ENCODE measurements around the gene FKBP14. TPM values are rescaled to one million over a fixed set of nuclear protein-coding genes. Genes with fewer than 3 reads are reported as not detected.
"Not testable (repeated sequence)": the region's sequence is repeated elsewhere in the genome, so short reads cannot be mapped to it uniquely, and the experiment has no call there.

Gene FKBP14
- total RNA-seq, 4 donors from 2014 or later, result 4.9 to 86.5 (median 11.5) TPM

- peak; percentile 47 to 65 (median 55) for TF ChIP-seq CTCF (IDR thresholded peaks at IDR 0.05)
- intact Hi-C loops (cut with DNase I; ENCODE audit: low total_unique reads); H3K4me1 ChIP-seq; H3K27ac ChIP-seq; H3K9me3 ChIP-seq; H3K36me3 ChIP-seq; H3K27me3 ChIP-seq; H3K4me3 ChIP-seq: not testable (repeated sequence)
- DNase-seq, result peak; percentile 32 to 54
These were observed 35.3 kb upstream of the FKBP14 start for GRCh38 chr7:30061786-30062185.

GRCh38 chr7:30057741-30058140, 31.2 kb upstream of the FKBP14 start:
- Histone ChIP-seq H3K27ac (no peak overlapping the region), H3K4me3 (no peak overlapping the region), H3K27me3 (no peaks in the 10 kb centered on the region), H3K4me1 (no peaks in the 10 kb centered on the region), H3K36me3 (peaks cover 0 to 3% of the 10 kb centered on the region in 2 donors), H3K9me3 (no peaks in the 10 kb centered on the region)
- TF ChIP-seq CTCF (IDR thresholded peaks at IDR 0.05), result no peak
- no peak for TF ChIP-seq POLR2A (IDR thresholded peaks at IDR 0.05)
- intact Hi-C loops (cut with DNase I; ENCODE audit: low total_unique reads), result no loop called here
- DNase-seq, result no peak

DNA sequence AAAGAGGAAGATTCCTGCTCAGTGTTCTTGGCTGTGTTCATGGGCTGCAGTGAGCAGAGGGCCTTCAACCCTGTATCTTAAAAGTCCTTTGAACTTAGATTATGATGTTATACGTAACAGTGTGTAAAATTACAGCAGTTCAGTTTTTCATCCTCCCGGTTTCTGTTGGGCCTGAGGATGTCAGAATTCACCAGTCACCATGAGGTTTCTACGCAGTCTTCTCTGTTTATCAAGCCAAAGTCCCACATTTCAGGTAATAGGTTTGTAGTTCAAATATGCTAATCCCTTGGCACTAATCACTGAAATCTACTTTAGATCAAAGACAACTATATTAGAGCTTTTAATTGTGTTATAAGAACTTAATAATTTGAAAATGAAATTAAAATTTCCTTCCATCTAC, 26.6 kb upstream of the FKBP14 start:
- Histone ChIP-seq H3K9me3 (no peaks in the 10 kb centered on the region), H3K4me1 (no peaks in the 10 kb centered on the region), H3K27ac (no peak overlapping the region), H3K27me3 (no peaks in the 10 kb centered on the region), H3K36me3 (peaks cover 0 to 3% of the 10 kb centered on the region in 2 donors), H3K4me3 (no peak overlapping the region)
- intact Hi-C loops (cut with DNase I; ENCODE audit: low total_unique reads), result no loop called here
- no peak for TF ChIP-seq CTCF (IDR thresholded peaks at IDR 0.05)
- no peak for TF ChIP-seq POLR2A (IDR thresholded peaks at IDR 0.05)
- DNase-seq, result no peak

GRCh38 chr7:30049173-30049572, 22.7 kb upstream of the FKBP14 start:
- TF ChIP-seq POLR2A (IDR thresholded peaks at IDR 0.05) (no peak), CTCF (IDR thresholded peaks at IDR 0.05) (no peak)
- H3K36me3 ChIP-seq, result no peaks in the 10 kb centered on the region
- intact Hi-C loops (cut with DNase I; ENCODE audit: low total_unique reads), result no loop called here

DNA sequence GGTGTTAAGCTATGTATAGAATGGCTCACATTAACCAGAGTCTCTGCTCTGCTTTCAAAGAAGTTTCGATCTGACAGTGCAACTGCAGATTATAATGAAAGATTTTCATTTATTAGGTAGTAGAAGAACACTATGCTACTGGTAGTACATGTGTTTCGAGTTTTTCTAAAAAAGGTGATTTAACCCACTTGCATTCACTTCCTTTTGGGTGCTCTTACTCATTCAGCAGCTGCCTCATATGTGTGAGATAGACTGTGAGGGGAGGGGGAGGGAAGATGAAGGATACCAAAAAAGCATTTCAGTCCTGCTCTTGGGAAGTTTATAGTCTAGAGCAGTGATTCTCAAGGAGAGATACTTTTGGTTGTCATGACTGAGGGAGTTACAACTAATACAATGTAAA, 22.1 kb upstream of the FKBP14 start:
- TF ChIP-seq CTCF (IDR thresholded peaks at IDR 0.05), result no peak
- no peak for TF ChIP-seq POLR2A (IDR thresholded peaks at IDR 0.05)
- Histone ChIP-seq H3K27ac (no peak overlapping the region), H3K9me3 (no peaks in the 10 kb centered on the region), H3K4me1 (no peaks in the 10 kb centered on the region), H3K36me3 (no peaks in the 10 kb centered on the region), H3K27me3 (no peaks in the 10 kb centered on the region), H3K4me3 (no peak overlapping the region)
- DNase-seq, result no peak
- intact Hi-C loops (cut with DNase I; ENCODE audit: low total_unique reads), result no loop called here

More at GRCh38 chr7:30049173-30049572, 22.7 kb upstream of the FKBP14 start:
- H3K9me3 ChIP-seq, result no peaks in the 10 kb centered on the region
- H3K4me3 ChIP-seq, result no peak overlapping the region
- H3K4me1 ChIP-seq, result no peaks in the 10 kb centered on the region
- no peak for DNase-seq
- no peaks in the 10 kb centered on the region for H3K27me3 ChIP-seq
- H3K27ac ChIP-seq, result no peak overlapping the region
